Measurements from ENCODE around the gene ACSM4.

The ACSM4 gene

GRCh38 chr12:7293670-7294069 lies 10.2 kb upstream of the ACSM4 start:
- no peak for DNase-seq
- Histone ChIP-seq H3K9me2 (replicated peaks; ENCODE audit: insufficient read depth, low read length) (no peaks in the 10 kb centered on the region), H3K27me3 (replicated peaks; ENCODE audit: insufficient read depth, low read length) (no peaks in the 10 kb centered on the region), H3K9me3 (replicated peaks; ENCODE audit: insufficient read depth, low read length) (no peaks in the 10 kb centered on the region), H3K27ac (ENCODE audit: low read length) (no peak overlapping the region), H3F3A (ENCODE audit: insufficient read depth, low read length) (no peaks in the 10 kb centered on the region), H3K4me1 (ENCODE audit: low read length) (no peaks in the 10 kb centered on the region), H3K4me3 (ENCODE audit: low read length) (no peak overlapping the region), H3K4me2 (ENCODE audit: low read depth, low read length) (no peak overlapping the region), H2AFZ (ENCODE audit: low read length) (no peak overlapping the region), H4K20me1 (ENCODE audit: insufficient read depth, low read length) (no peaks in the 10 kb centered on the region), H3K79me2 (ENCODE audit: low read length) (no peaks in the 10 kb centered on the region), H3K36me3 (replicated peaks; ENCODE audit: insufficient read depth, low read length) (no peaks in the 10 kb centered on the region), H3K9ac (ENCODE audit: low read length) (no peak overlapping the region)
- TF ChIP-seq EZH2 (optimal IDR thresholded peaks at IDR 0.05; ENCODE audit: low read depth, low read length) (no peak), EZH2phosphoT487 (IDR thresholded peaks at IDR 0.05; ENCODE audit: low read length) (no peak)
- TF ChIP-seq, protein P1, sequence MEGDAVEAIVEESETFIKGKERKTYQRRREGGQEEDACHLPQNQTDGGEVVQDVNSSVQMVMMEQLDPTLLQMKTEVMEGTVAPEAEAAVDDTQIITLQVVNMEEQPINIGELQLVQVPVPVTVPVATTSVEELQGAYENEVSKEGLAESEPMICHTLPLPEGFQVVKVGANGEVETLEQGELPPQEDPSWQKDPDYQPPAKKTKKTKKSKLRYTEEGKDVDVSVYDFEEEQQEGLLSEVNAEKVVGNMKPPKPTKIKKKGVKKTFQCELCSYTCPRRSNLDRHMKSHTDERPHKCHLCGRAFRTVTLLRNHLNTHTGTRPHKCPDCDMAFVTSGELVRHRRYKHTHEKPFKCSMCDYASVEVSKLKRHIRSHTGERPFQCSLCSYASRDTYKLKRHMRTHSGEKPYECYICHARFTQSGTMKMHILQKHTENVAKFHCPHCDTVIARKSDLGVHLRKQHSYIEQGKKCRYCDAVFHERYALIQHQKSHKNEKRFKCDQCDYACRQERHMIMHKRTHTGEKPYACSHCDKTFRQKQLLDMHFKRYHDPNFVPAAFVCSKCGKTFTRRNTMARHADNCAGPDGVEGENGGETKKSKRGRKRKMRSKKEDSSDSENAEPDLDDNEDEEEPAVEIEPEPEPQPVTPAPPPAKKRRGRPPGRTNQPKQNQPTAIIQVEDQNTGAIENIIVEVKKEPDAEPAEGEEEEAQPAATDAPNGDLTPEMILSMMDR (IDR thresholded peaks at IDR 0.05; ENCODE audit: low read length) = no peak

DNA sequence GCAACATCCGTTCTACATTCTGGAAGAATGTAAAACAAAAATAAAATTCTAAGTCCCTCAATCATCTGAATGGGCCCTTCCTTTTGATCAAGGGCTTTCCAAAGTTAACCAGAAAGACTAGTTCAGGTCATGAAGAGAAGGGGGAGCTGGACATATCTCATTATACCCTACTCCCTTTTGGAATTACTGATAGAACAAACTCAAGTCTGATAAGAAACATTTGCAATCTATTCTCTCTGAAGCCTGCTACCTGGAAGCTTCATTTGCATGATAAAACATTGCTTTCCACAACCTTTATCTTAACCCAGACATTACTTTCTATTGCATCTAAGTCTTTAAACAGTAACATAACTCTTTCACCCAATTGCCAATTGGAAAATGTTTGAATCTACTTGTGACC lies 8.3 kb upstream of the ACSM4 start:
- H3K4me2 ChIP-seq (ENCODE audit: low read depth, low read length) = no peak overlapping the region
- no peak overlapping the region for H2AFZ ChIP-seq (ENCODE audit: low read length)
- H3K27ac ChIP-seq (ENCODE audit: low read length) = no peak overlapping the region
- no peaks in the 10 kb centered on the region for H3F3A ChIP-seq (ENCODE audit: insufficient read depth, low read length)
- H3K9ac ChIP-seq (ENCODE audit: low read length) = no peak overlapping the region
- no peaks in the 10 kb centered on the region for H4K20me1 ChIP-seq (ENCODE audit: insufficient read depth, low read length)
- no peaks in the 10 kb centered on the region for H3K4me1 ChIP-seq (ENCODE audit: low read length)
- H3K4me3 ChIP-seq (ENCODE audit: low read length) = no peak overlapping the region
- DNase-seq = no peak
- no peaks in the 10 kb centered on the region for H3K9me2 ChIP-seq (replicated peaks; ENCODE audit: insufficient read depth, low read length)
- H3K27me3 ChIP-seq (replicated peaks; ENCODE audit: insufficient read depth, low read length) = no peaks in the 10 kb centered on the region
- no peak for TF ChIP-seq EZH2phosphoT487 (IDR thresholded peaks at IDR 0.05; ENCODE audit: low read length)
- no peak for TF ChIP-seq EZH2 (optimal IDR thresholded peaks at IDR 0.05; ENCODE audit: low read depth, low read length)
- TF ChIP-seq, protein P1 (IDR thresholded peaks at IDR 0.05; ENCODE audit: low read length) = no peak
- H3K9me3 ChIP-seq (replicated peaks; ENCODE audit: insufficient read depth, low read length) = no peaks in the 10 kb centered on the region
- no peaks in the 10 kb centered on the region for H3K36me3 ChIP-seq (replicated peaks; ENCODE audit: insufficient read depth, low read length)
- H3K79me2 ChIP-seq (ENCODE audit: low read length) = no peaks in the 10 kb centered on the region

DNA sequence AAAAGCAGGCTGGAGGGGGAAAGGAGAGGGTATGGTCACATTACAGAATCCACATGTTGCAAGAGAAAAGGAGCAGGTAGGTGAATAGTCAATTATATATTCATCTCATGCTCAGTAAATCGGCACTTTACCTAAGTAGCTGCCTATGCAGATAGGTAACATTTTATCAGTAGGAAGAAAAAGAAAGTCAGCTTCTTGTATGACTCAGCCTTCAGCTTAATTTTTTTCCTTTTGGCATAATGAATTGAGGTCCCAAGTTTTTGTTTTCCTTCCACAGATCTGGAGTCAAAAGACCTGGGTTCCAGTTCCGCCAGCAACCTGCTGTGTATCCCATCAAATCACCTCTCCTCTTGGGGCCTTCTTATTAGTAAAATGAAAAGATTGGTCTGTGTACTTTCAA lies 6.0 kb upstream of the ACSM4 start:
- no peak overlapping the region for H3K4me2 ChIP-seq (ENCODE audit: low read depth, low read length)
- no peak overlapping the region for H3K4me3 ChIP-seq (ENCODE audit: low read length)
- H3K9ac ChIP-seq (ENCODE audit: low read length) = no peak overlapping the region
- no peaks in the 10 kb centered on the region for H3K27me3 ChIP-seq (replicated peaks; ENCODE audit: insufficient read depth, low read length)
- no peak for DNase-seq
- TF ChIP-seq, protein P1 (IDR thresholded peaks at IDR 0.05; ENCODE audit: low read length) = no peak
- H4K20me1 ChIP-seq (ENCODE audit: insufficient read depth, low read length) = no peaks in the 10 kb centered on the region
- H3K4me1 ChIP-seq (ENCODE audit: low read length) = no peaks in the 10 kb centered on the region
- H3K36me3 ChIP-seq (replicated peaks; ENCODE audit: insufficient read depth, low read length) = no peaks in the 10 kb centered on the region
- no peak overlapping the region for H2AFZ ChIP-seq (ENCODE audit: low read length)
- H3K27ac ChIP-seq (ENCODE audit: low read length) = no peak overlapping the region
- no peaks in the 10 kb centered on the region for H3K9me2 ChIP-seq (replicated peaks; ENCODE audit: insufficient read depth, low read length)
- no peaks in the 10 kb centered on the region for H3K79me2 ChIP-seq (ENCODE audit: low read length)
- H3F3A ChIP-seq (ENCODE audit: insufficient read depth, low read length) = no peaks in the 10 kb centered on the region
- no peaks in the 10 kb centered on the region for H3K9me3 ChIP-seq (replicated peaks; ENCODE audit: insufficient read depth, low read length)
